GM12878 (cell line): ENCODE data around the gene HEG1. TPM values are rescaled to one million over a fixed set of nuclear protein-coding genes. Genes with fewer than 3 reads are reported as not detected.
A peak's percentile ranks its signal among the peaks of the same experiment; 100 is the strongest.

Experiments used
- CBFB ChIP-seq: IDR thresholded peaks from 2 replicates; pipeline ENCODE4 v1.6.1; 2016; ENCODE audit warnings: antibody characterized with exemption, low read depth
- CHD1 ChIP-seq: IDR thresholded peaks from 2 replicates; pipeline ENCODE4 v1.6.1; 2012; ENCODE audit warnings: low read depth, low read length, improper control_type of control experiment
- CREM ChIP-seq: IDR thresholded peaks from 2 replicates; pipeline ENCODE4 v1.6.1; 2014; ENCODE audit warnings: antibody characterized with exemption, low read depth
- CTCF ChIP-seq, 3 experiments: IDR thresholded peaks in 2 of 3; conservative IDR thresholded peaks in 1 of 3; 2 replicates each; pipeline ENCODE4 v1.5.1; 2011; ENCODE audit warnings: low read depth in 3 of 3, low read length in 3 of 3, mild to moderate bottlenecking in 3 of 3, control low read depth in 2 of 3, moderate library complexity in 2 of 3, inconsistent platforms in 1 of 3, mixed read lengths in 1 of 3; ENCODE audit not compliant: control insufficient read depth in 2 of 3, insufficient read depth in 1 of 3; ENCODE audit errors: extremely low read depth in 1 of 3
- DPF2 ChIP-seq: fragments of 450-650 bp; IDR thresholded peaks from 2 replicates; pipeline ENCODE4 v1.6.1; 2017; ENCODE audit warnings: mild to moderate bottlenecking
- ELK1 ChIP-seq: IDR thresholded peaks from 2 replicates; pipeline ENCODE4 v1.6.1; 2012; ENCODE audit warnings: low read depth, low read length, improper control_type of control experiment
- EZH2 ChIP-seq: IDR thresholded peaks from 2 replicates; pipeline ENCODE4 v1.6.1; 2012; ENCODE audit warnings: low read depth, mild to moderate bottlenecking, control low read depth, inconsistent platforms, low read length, borderline replicate concordance; ENCODE audit not compliant: control insufficient read depth
- IRF4 ChIP-seq: IDR thresholded peaks from 2 replicates; pipeline ENCODE4 v1.6.1; 2011; ENCODE audit warnings: low read depth, low read length
- KAT2A ChIP-seq: conservative IDR thresholded peaks from 2 replicates; pipeline ENCODE4 v1.6.1; 2011; ENCODE audit warnings: low read depth, low read length; ENCODE audit not compliant: control insufficient read depth
- LARP7 ChIP-seq: fragments of 450-650 bp; IDR thresholded peaks from 2 replicates; pipeline ENCODE4 v1.6.1; 2017; ENCODE audit warnings: mild to moderate bottlenecking
- MYB ChIP-seq: fragments of 150-350 bp; IDR thresholded peaks from 2 replicates; pipeline ENCODE4 v1.6.1; 2014; ENCODE audit warnings: mild to moderate bottlenecking, low read depth, low read length, borderline replicate concordance
- PML ChIP-seq: IDR thresholded peaks from 2 replicates; pipeline ENCODE4 v1.6.1; 2012; ENCODE audit warnings: low read length, inconsistent platforms
- POLR2A ChIP-seq: IDR thresholded peaks from 2 replicates; pipeline ENCODE4 v1.6.1; 2011; ENCODE audit warnings: low read depth, mild to moderate bottlenecking, low read length
- POU2F2 ChIP-seq: IDR thresholded peaks from 3 replicates; pipeline ENCODE4 v1.6.1; 2011; ENCODE audit warnings: low read depth, mild to moderate bottlenecking, low read length, borderline replicate concordance
- RAD51 ChIP-seq: fragments of 450-650 bp; IDR thresholded peaks from 2 replicates; pipeline ENCODE4 v1.6.1; 2016; ENCODE audit warnings: moderate library complexity, mild to moderate bottlenecking, inconsistent platforms
- SMAD1 ChIP-seq: fragments of 450-650 bp; IDR thresholded peaks from 2 replicates; pipeline ENCODE4 v1.6.1; 2018; ENCODE audit warnings: mild to moderate bottlenecking, low read depth; ENCODE audit not compliant: partially characterized antibody
- SP1 ChIP-seq: IDR thresholded peaks from one replicate; pipeline ENCODE4 v1.6.1; 2011; ENCODE audit warnings: low read depth, low read length
- TAF1 ChIP-seq: IDR thresholded peaks from 2 replicates; pipeline ENCODE4 v1.6.1; 2011; ENCODE audit warnings: mild to moderate bottlenecking, low read depth, low read length, borderline replicate concordance
- TCF12 ChIP-seq: IDR thresholded peaks from 2 replicates; pipeline ENCODE4 v1.6.1; 2011; ENCODE audit warnings: low read depth, mild to moderate bottlenecking, low read length
- YBX1 ChIP-seq: fragments of 450-650 bp; IDR thresholded peaks from 2 replicates; pipeline ENCODE4 v1.6.1; 2016; ENCODE audit warnings: antibody characterized with exemption
- YY1 ChIP-seq: IDR thresholded peaks from 2 replicates; pipeline ENCODE4 v1.6.1; 2011; ENCODE audit warnings: low read depth, mild to moderate bottlenecking, low read length
- ZNF687 ChIP-seq: fragments of 450-650 bp; IDR thresholded peaks from 2 replicates; pipeline ENCODE4 v1.6.1; 2017; ENCODE audit warnings: mild to moderate bottlenecking, moderate library complexity
- polyA plus RNA-seq, 11 experiments: library from polyadenylated mRNA; depleted of rRNA in 4 of 11; unstranded in 6 of 11; stranded (reverse) in 5 of 11; fragments of >200 nt; fragmentation: Nextera tagmentation in 4 of 11; fragmentation: Illumina TruSeq in 1 of 11; extraction: Ambion mirVana in 4 of 11; extraction: Trizol in 1 of 11; gene quantifications; 1 replicate in 1 of 11; 2 replicates in 10 of 11; pipeline versions ENCODE4 v1.2.1 to v1.2.3, GENCODE V29; 2011 to 2016; ENCODE audit warnings: inconsistent platforms in 2 of 11, missing spikeins in 2 of 11, low read depth in 1 of 11
- total RNA-seq, 4 experiments: library from RNA; depleted of rRNA in 3 of 4; stranded (reverse); fragments of >200 nt in 3 of 4; fragmentation: Illumina TruSeq in 1 of 4; extraction: Trizol in 1 of 4; gene quantifications; 2 replicates each; pipeline versions ENCODE4 v1.2.1 to v1.2.3, GENCODE V29; 2013 to 2021
- TF ChIP-seq, protein P1 (sequence below): fragments of 450-650 bp; conservative IDR thresholded peaks from 2 replicates; pipeline ENCODE4 v1.6.1; 2017; ENCODE audit warnings: mild to moderate bottlenecking, moderate library complexity

HEG1 gene
- total and polyA plus RNA-seq, 10 of the 15 experiments (the other 5 are each of a cell fraction or from before 2014, with no cell fraction given) = 2.2 to 32.1 (median 7.6) TPM

GRCh38 chr3:125051715-125052581 lies 3.8 kb downstream of the HEG1 start (continued):
- no peak for TF ChIP-seq CTCF (IDR thresholded peaks at IDR 0.05 in 2 of 3, conservative IDR thresholded peaks at IDR 0.05 in 1 of 3; ENCODE audit: control insufficient read depth in 2 of 3, extremely low read depth in 1 of 3, insufficient read depth in 1 of 3, low read depth in 3 of 3, low read length in 3 of 3)
- no peak for TF ChIP-seq RAD51
- no peak for TF ChIP-seq SP1
- TF ChIP-seq PML = no peak
- TF ChIP-seq CBFB = peak; percentile 67
- no peak for TF ChIP-seq YBX1
- TF ChIP-seq, protein P1, sequence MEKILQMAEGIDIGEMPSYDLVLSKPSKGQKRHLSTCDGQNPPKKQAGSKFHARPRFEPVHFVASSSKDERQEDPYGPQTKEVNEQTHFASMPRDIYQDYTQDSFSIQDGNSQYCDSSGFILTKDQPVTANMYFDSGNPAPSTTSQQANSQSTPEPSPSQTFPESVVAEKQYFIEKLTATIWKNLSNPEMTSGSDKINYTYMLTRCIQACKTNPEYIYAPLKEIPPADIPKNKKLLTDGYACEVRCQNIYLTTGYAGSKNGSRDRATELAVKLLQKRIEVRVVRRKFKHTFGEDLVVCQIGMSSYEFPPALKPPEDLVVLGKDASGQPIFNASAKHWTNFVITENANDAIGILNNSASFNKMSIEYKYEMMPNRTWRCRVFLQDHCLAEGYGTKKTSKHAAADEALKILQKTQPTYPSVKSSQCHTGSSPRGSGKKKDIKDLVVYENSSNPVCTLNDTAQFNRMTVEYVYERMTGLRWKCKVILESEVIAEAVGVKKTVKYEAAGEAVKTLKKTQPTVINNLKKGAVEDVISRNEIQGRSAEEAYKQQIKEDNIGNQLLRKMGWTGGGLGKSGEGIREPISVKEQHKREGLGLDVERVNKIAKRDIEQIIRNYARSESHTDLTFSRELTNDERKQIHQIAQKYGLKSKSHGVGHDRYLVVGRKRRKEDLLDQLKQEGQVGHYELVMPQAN = no peak; the same call in 1 of the 2 replicates
- TF ChIP-seq POLR2A = no peak
- peak; percentile 69; the same call in 1 of the 2 replicates for TF ChIP-seq CREM
- TF ChIP-seq POU2F2 = no peak
- peak; percentile 33; the same call in 1 of the 2 replicates for TF ChIP-seq ZNF687
- no peak for TF ChIP-seq EZH2
- TF ChIP-seq IRF4 = no peak
- TF ChIP-seq MYB = no peak
- no peak for TF ChIP-seq SMAD1
- peak; percentile 64; the same call in 1 of the 2 replicates for TF ChIP-seq TCF12
- TF ChIP-seq KAT2A = no peak
- no peak for TF ChIP-seq TAF1
- peak; percentile 54; the same call in 1 of the 2 replicates for TF ChIP-seq DPF2
- no peak for TF ChIP-seq ELK1
- 0 out of 2 replicates have a peak, but pooled peaks have one; percentile 11 for TF ChIP-seq YY1
- TF ChIP-seq CHD1 = no peak
- TF ChIP-seq LARP7 = 0 out of 2 replicates have a peak, but pooled peaks have one; percentile 55
